Neural cell (in vitro differentiated cells): ENCODE results near the gene GDF7. TPM values are rescaled to one million over a fixed set of nuclear protein-coding genes. Genes with fewer than 3 reads are reported as not detected.

Source experiments
- H2AFZ ChIP-seq: fragments of 200-600, 300-800 bp; sonication (generic), shearing (Covaris generic); 2 replicates; pipeline ENCODE4 v1.6.0; 2014; ENCODE audit warnings: low read depth, mild to moderate bottlenecking, antibody characterized with exemption, low read length, moderate library complexity
- H3F3A ChIP-seq: fragments of 200-600 bp; shearing (Covaris generic); 2 replicates; pipeline ENCODE4 v1.6.1; 2016; ENCODE audit warnings: mild to moderate bottlenecking, moderate library complexity, mixed read lengths, antibody characterized with exemption, low read length; ENCODE audit not compliant: insufficient read depth, poor library complexity, severe bottlenecking
- H3K27ac ChIP-seq: fragments of 200-600, 300-800 bp; sonication (generic), shearing (Covaris generic); 2 replicates; pipeline ENCODE4 v1.5.1; 2014; ENCODE audit warnings: mild to moderate bottlenecking, low read length, moderate library complexity
- H3K27me3 ChIP-seq: fragments of 300-800, 200-600 bp; sonication (generic), shearing (Covaris generic); 2 replicates; pipeline ENCODE4 v1.6.0; 2014; ENCODE audit warnings: mild to moderate bottlenecking, low read depth, low read length, moderate library complexity; ENCODE audit not compliant: insufficient read depth
- H3K36me3 ChIP-seq: fragments of 300-800, 200-600 bp; sonication (generic), shearing (Covaris generic); 2 replicates; pipeline ENCODE4 v1.5.1; 2014; ENCODE audit warnings: mild to moderate bottlenecking, antibody characterized with exemption, low read length, moderate library complexity; ENCODE audit not compliant: insufficient read depth
- H3K4me2 ChIP-seq: fragments of 300-800, 200-600 bp; sonication (generic), shearing (Covaris generic); 2 replicates; pipeline ENCODE4 v1.6.0; 2014; ENCODE audit warnings: mild to moderate bottlenecking, low read length
- H3K4me3 ChIP-seq: fragments of 300-800, 200-600 bp; sonication (generic), shearing (Covaris generic); 2 replicates; pipeline ENCODE4 v1.5.1; 2014; ENCODE audit warnings: mild to moderate bottlenecking, low read length, moderate library complexity
- H3K79me2 ChIP-seq: fragments of 200-600 bp; shearing (Covaris generic); replicated peaks from 2 replicates; pipeline ENCODE4 v1.6.0; 2014; ENCODE audit warnings: mild to moderate bottlenecking, low read length, moderate library complexity; ENCODE audit not compliant: insufficient read depth
- H3K9ac ChIP-seq: fragments of 300-800, 200-600 bp; sonication (generic), shearing (Covaris generic); 2 replicates; pipeline ENCODE4 v1.6.1; 2016; ENCODE audit warnings: mild to moderate bottlenecking, low read length, mixed read lengths
- H3K9me2 ChIP-seq: fragments of 200-600 bp; shearing (Covaris generic); 2 replicates; pipeline ENCODE4 v1.6.1; 2016; ENCODE audit warnings: mild to moderate bottlenecking, low read length, mixed read lengths; ENCODE audit not compliant: insufficient read depth
- H3K9me3 ChIP-seq: fragments of 200-600, 300-800 bp; sonication (generic), shearing (Covaris generic); 2 replicates; pipeline ENCODE4 v1.6.1; 2016; ENCODE audit warnings: mild to moderate bottlenecking, mixed run types, low read length, moderate library complexity, mixed read lengths
- H4K20me1 ChIP-seq: fragments of 200-600 bp; shearing (Covaris generic); 2 replicates; pipeline ENCODE4 v1.6.1; 2016; ENCODE audit warnings: mild to moderate bottlenecking, mixed run types; ENCODE audit not compliant: insufficient read depth
- CTCF ChIP-seq: fragments of 450-650 bp; IDR thresholded peaks from 2 replicates; pipeline ENCODE4 v1.5.1; 2014; ENCODE audit warnings: antibody characterized with exemption, mild to moderate bottlenecking, moderate library complexity; ENCODE audit not compliant: poor library complexity, severe bottlenecking
- EP300 ChIP-seq: fragments of 450-650 bp; conservative IDR thresholded peaks from 2 replicates; pipeline ENCODE4 v1.6.1; 2014; ENCODE audit warnings: antibody characterized with exemption, mild to moderate bottlenecking, moderate library complexity; ENCODE audit not compliant: poor library complexity, severe bottlenecking
- EZH2 ChIP-seq: fragments of 200-600, 300-800 bp; shearing (Covaris generic), sonication (generic); IDR thresholded peaks from 2 replicates; pipeline ENCODE4 v1.6.1; 2014; ENCODE audit warnings: antibody characterized with exemption, low read length, borderline replicate concordance, mild to moderate bottlenecking; ENCODE audit not compliant: insufficient read depth, poor library complexity, severe bottlenecking
- MXI1 ChIP-seq: fragments of 450-650 bp; conservative IDR thresholded peaks from 2 replicates; pipeline ENCODE4 v1.6.1; 2014; ENCODE audit warnings: antibody characterized with exemption, mild to moderate bottlenecking; ENCODE audit not compliant: poor library complexity, severe bottlenecking
- POLR2AphosphoS5 ChIP-seq: IDR thresholded peaks from 2 replicates; pipeline ENCODE4 v1.6.1; 2012
- RAD21 ChIP-seq: fragments of 450-650 bp; conservative IDR thresholded peaks from 2 replicates; pipeline ENCODE4 v1.6.1; 2014; ENCODE audit warnings: antibody characterized with exemption, mild to moderate bottlenecking, moderate library complexity
- REST ChIP-seq: IDR thresholded peaks from 2 replicates; pipeline ENCODE4 v1.6.1; 2012; ENCODE audit warnings: borderline replicate concordance
- SMC3 ChIP-seq: fragments of 450-650 bp; conservative IDR thresholded peaks from 2 replicates; pipeline ENCODE4 v1.6.1; 2014; ENCODE audit warnings: antibody characterized with exemption, mild to moderate bottlenecking, moderate library complexity; ENCODE audit not compliant: poor library complexity
- TAF1 ChIP-seq: IDR thresholded peaks from 2 replicates; pipeline ENCODE4 v1.6.1; 2012; ENCODE audit warnings: low read depth
- polyA plus RNA-seq: library from polyadenylated mRNA; depleted of rRNA; stranded (reverse); fragments of >200 nt; gene quantifications from 2 replicates; pipeline ENCODE4 v1.2.3, GENCODE V29; 2014

Gene GDF7
- polyA plus RNA-seq, 1 donor from 2014 or later = 0.38 TPM

- H3F3A ChIP-seq = no peaks in the 10 kb centered on the region
- no peak overlapping the region for H2AFZ ChIP-seq
- no peak overlapping the region for H3K9ac ChIP-seq
- no peaks in the 10 kb centered on the region for H3K36me3 ChIP-seq
- no peaks in the 10 kb centered on the region for H3K9me2 ChIP-seq
- no peak overlapping the region for H3K4me3 ChIP-seq
- no peaks in the 10 kb centered on the region for H3K79me2 ChIP-seq
- H3K27ac ChIP-seq = no peak overlapping the region
- no peaks in the 10 kb centered on the region for H4K20me1 ChIP-seq
- no peak for TF ChIP-seq SMC3
- TF ChIP-seq EZH2 = no peak
- TF ChIP-seq POLR2AphosphoS5 = no peak
- no peak for TF ChIP-seq RAD21
- no peak for TF ChIP-seq MXI1
- no peak for TF ChIP-seq REST
- no peak for TF ChIP-seq EP300
- TF ChIP-seq CTCF = no peak
- no peak for TF ChIP-seq TAF1
- no peaks in the 10 kb centered on the region for H3K9me3 ChIP-seq
- H3K27me3 ChIP-seq = no peaks in the 10 kb centered on the region
- no peak overlapping the region for H3K4me2 ChIP-seq
Observed at GRCh38 chr2:20643060-20643459, 23.9 kb upstream of the GDF7 start.

GRCh38 chr2:20643826-20644225 lies 23.1 kb upstream of the GDF7 start:
- no peak overlapping the region for H2AFZ ChIP-seq
- no peak overlapping the region for H3K4me3 ChIP-seq
- TF ChIP-seq REST (no peak), EP300 (no peak), EZH2 (no peak), SMC3 (no peak), RAD21 (no peak), TAF1 (no peak), MXI1 (no peak)
- H3F3A ChIP-seq = no peaks in the 10 kb centered on the region
- no peaks in the 10 kb centered on the region for H3K27me3 ChIP-seq
- no peak overlapping the region for H3K9ac ChIP-seq
- H3K36me3 ChIP-seq = no peaks in the 10 kb centered on the region
- H3K4me2 ChIP-seq = no peak overlapping the region
- H3K27ac ChIP-seq = no peak overlapping the region
- H3K79me2 ChIP-seq = no peaks in the 10 kb centered on the region
- no peaks in the 10 kb centered on the region for H3K9me2 ChIP-seq
- H4K20me1 ChIP-seq = no peaks in the 10 kb centered on the region
- H3K9me3 ChIP-seq = no peaks in the 10 kb centered on the region
